PC-9 (cell line): ENCODE measurements around the gene PGAP6. TPM values are rescaled to one million over a fixed set of nuclear protein-coding genes. Genes with fewer than 3 reads are reported as not detected.

Experiments
- BruUV-seq: library from RNA; stranded (reverse); fragments of 400-500 nt; replicated peaks from 2 replicates; lab custom pipeline; 2021; lab: Mats Ljungman, UMichigan
- CTCF ChIA-PET: fragments of 300-600 bp; sonication (Branson Sonifier 250); formaldehyde crosslinking; loops from one replicate; lab custom pipeline; 2022; ENCODE audit warnings: antibody characterized with exemption; lab: Charles Lee
- POLR2A ChIA-PET: fragments of 300-600 bp; sonication (Branson Sonifier 250); formaldehyde crosslinking; loops from one replicate; lab custom pipeline; 2022; ENCODE audit warnings: antibody characterized with exemption; ENCODE audit not compliant: unreplicated experiment; lab: Charles Lee
- DNase-seq, 2 experiments: peaks; one replicate each; pipeline versions ENCODE4 v3.0.0 to v3.0.0-alpha.2; 2015 to 2022; ENCODE audit warnings: mixed read lengths in 1 of 2
- H2AFZ ChIP-seq: fragments of 200-600 bp; sonication (generic); 2 replicates; pipeline ENCODE4 v1.8.1; 2017; ENCODE audit warnings: antibody characterized with exemption
- H3F3A ChIP-seq: fragments of 200-600 bp; sonication (generic); 2 replicates; pipeline ENCODE4 v1.8.1; 2017; ENCODE audit warnings: antibody characterized with exemption, mild to moderate bottlenecking, low read depth; ENCODE audit not compliant: insufficient read depth
- H3K27ac ChIP-seq: fragments of 200-600 bp; sonication (generic); 2 replicates; pipeline ENCODE4 v1.6.1; 2016; ENCODE audit warnings: mixed run types
- H3K27me3 ChIP-seq: fragments of 200-600 bp; sonication (generic); 2 replicates; pipeline ENCODE4 v1.6.1; 2016; ENCODE audit warnings: low read depth, mixed run types; ENCODE audit not compliant: insufficient read depth
- H3K36me3 ChIP-seq: fragments of 200-600 bp; sonication (generic); 2 replicates; pipeline ENCODE4 v1.6.1; 2016; ENCODE audit warnings: low read depth, mixed run types
- H3K4me1 ChIP-seq: fragments of 200-600 bp; sonication (generic); replicated peaks from 2 replicates; pipeline ENCODE4 v1.6.1; 2016; ENCODE audit warnings: mixed run types; ENCODE audit not compliant: insufficient read depth
- H3K4me2 ChIP-seq: fragments of 200-600 bp; sonication (generic); 2 replicates; pipeline ENCODE4 v1.6.1; 2017; ENCODE audit warnings: mixed run types
- H3K4me3 ChIP-seq: fragments of 200-600 bp; sonication (generic); 2 replicates; pipeline ENCODE4 v1.6.1; 2016; ENCODE audit warnings: mixed run types
- H3K79me2 ChIP-seq: fragments of 200-600 bp; sonication (generic); 2 replicates; pipeline ENCODE4 v1.6.1; 2017; ENCODE audit warnings: low read depth, mixed run types
- H3K9me2 ChIP-seq: fragments of 200-600 bp; sonication (generic); 2 replicates; pipeline ENCODE4 v1.8.1; 2017; ENCODE audit warnings: mild to moderate bottlenecking; ENCODE audit not compliant: insufficient read depth
- H3K9me3 ChIP-seq: fragments of 200-600 bp; sonication (generic); 2 replicates; pipeline ENCODE4 v1.8.1; 2016; ENCODE audit warnings: low read depth; ENCODE audit not compliant: insufficient read depth
- H4K20me1 ChIP-seq: fragments of 200-600 bp; sonication (generic); 2 replicates; pipeline ENCODE4 v1.8.1; 2017; ENCODE audit not compliant: insufficient read depth
- CTCF ChIP-seq: fragments of 200-600 bp; sonication (generic); conservative IDR thresholded peaks from 2 replicates; pipeline ENCODE4 v1.6.1; 2017; ENCODE audit warnings: mixed run types, antibody characterized with exemption, mild to moderate bottlenecking, moderate library complexity
- EZH2 ChIP-seq: fragments of 200-600 bp; sonication (generic); IDR thresholded peaks from 2 replicates; pipeline ENCODE4 v1.8.0; 2017; ENCODE audit warnings: antibody characterized with exemption, low read depth
- intact Hi-C: fragments of 100-400 bp; cut with micrococcal nuclease; formaldehyde crosslinking; loops from one replicate; pipeline ENCODE4 v1.10.0; 2022; ENCODE audit not compliant: unreplicated experiment
- total RNA-seq: library from RNA; stranded (reverse); gene quantifications from 2 replicates; pipeline ENCODE4 v1.2.3, GENCODE V29; 2021

PGAP6 gene
- total RNA-seq, 1 experiment from 2014 or later: 45.6 TPM

DNA sequence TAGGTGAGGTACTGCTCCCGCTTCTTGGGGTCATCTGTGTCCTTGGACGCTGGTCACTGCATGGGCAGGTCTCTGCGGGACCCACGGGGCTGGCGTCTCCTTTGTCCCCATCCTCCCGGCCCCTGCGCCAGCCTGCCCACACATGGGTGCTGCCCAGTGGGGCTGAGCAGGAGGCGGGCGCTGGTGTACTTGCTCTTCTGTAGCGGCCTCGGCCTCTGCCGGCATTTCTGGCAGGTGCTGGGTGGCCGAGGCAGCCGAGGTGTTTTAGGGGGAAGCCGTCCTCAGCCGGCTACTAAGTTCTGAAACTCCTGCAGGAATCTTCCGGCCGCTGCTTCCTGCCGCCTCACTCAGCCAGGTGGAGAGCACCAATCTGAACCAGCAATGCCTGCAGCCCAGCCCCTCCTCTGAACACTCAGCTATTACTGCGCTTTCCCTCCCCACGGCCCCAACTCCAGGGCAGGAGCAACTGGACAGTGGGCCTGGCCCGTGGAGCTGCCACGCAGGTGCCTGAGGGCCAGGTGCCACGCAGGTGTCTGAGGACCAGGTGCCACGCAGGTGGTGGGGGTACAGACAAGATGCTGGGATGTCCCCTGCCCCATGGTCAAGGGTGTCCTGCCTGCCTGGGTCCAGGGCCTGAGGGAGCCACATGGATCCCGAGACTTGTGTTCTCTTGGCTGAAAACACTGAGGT lies 29.9 kb upstream of the PGAP6 start:
- Histone ChIP-seq H3K9me3 (no peaks in the 10 kb centered on the region), H3K9me2 (no peaks in the 10 kb centered on the region), H3K4me1 (no peaks in the 10 kb centered on the region), H4K20me1 (no peaks in the 10 kb centered on the region), H2AFZ (no peak overlapping the region), H3K4me3 (no peak overlapping the region), H3K27ac (no peak overlapping the region), H3K4me2 (no peak overlapping the region), H3K27me3 (no peaks in the 10 kb centered on the region), H3F3A (no peaks in the 10 kb centered on the region; the same call in 1 of the 2 replicates), H3K36me3 (no peaks in the 10 kb centered on the region; the same call in 1 of the 2 replicates), H3K79me2 (no peaks in the 10 kb centered on the region)
- TSS peak; percentile 27 for BruUV-seq
- intact Hi-C loops: no loop called here
- CTCF ChIA-PET: no interaction called here
- no peak for DNase-seq
- TF ChIP-seq CTCF (no peak), EZH2 (no peak)
- POLR2A ChIA-PET: no interaction called here

DNA sequence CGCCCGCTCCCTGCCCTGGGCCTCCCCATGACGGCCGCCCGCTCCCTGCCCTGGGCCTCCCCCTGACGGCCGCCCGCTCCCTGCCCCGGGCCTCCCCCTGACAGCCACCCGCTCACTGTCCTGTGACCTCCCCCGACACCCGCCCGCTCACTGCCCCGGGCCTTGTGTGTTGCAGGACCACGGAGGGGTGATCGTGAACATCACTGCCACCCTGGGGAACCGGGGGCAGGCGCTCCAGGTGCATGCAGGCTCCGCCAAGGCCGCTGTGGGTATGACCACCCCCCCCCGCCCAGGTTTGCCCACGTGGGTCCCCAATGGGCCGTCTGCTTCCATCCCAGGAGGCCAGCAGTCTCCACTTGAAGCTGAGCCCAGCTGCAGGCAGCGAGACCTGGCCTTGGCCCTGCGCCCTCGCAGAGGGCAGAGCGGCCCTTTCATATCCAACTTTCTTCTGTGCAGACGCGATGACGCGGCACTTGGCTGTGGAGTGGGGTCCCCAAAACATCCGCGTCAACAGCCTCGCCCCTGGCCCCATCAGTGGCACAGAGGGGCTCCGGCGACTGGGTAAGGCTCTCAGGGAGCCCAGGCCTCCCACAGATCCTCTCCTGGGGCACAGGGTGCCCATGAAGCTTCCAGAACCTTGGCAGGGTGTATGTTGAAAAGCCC lies 28.9 kb upstream of the PGAP6 start:
- no peak for TF ChIP-seq CTCF
- no peak for TF ChIP-seq EZH2
- H2AFZ ChIP-seq: no peak overlapping the region
- no TSS peak for BruUV-seq
- H3K79me2 ChIP-seq: no peaks in the 10 kb centered on the region
- H3K9me3 ChIP-seq: no peaks in the 10 kb centered on the region
- no peaks in the 10 kb centered on the region for H4K20me1 ChIP-seq
- H3K36me3 ChIP-seq: no peaks in the 10 kb centered on the region; the same call in 1 of the 2 replicates
- H3K4me1 ChIP-seq: no peaks in the 10 kb centered on the region
- H3K4me3 ChIP-seq: no peak overlapping the region
- no peaks in the 10 kb centered on the region for H3K27me3 ChIP-seq
- no peak overlapping the region for H3K27ac ChIP-seq
- intact Hi-C loops: no loop called here
- no peak overlapping the region for H3K4me2 ChIP-seq
- POLR2A ChIA-PET: no interaction called here
- no peaks in the 10 kb centered on the region for H3K9me2 ChIP-seq
- CTCF ChIA-PET: interaction anchor here (0.6 kb wide), 1 partner anchor 110 kb away, joined by 3 read pairs; no protein-coding TSS in a partner anchor
- DNase-seq: no peak
- no peaks in the 10 kb centered on the region for H3F3A ChIP-seq

GRCh38 chr16:407253-407652 lies 25.5 kb upstream of the PGAP6 start:
- Histone ChIP-seq H3K79me2 (peaks cover 7% of the 10 kb centered on the region; the same call in 1 of the 2 replicates), H3K27me3 (no peaks in the 10 kb centered on the region), H3K4me2 (no peak overlapping the region), H2AFZ (no peak overlapping the region), H3K9me3 (no peaks in the 10 kb centered on the region), H4K20me1 (no peaks in the 10 kb centered on the region), H3K9me2 (no peaks in the 10 kb centered on the region), H3K27ac (no peak overlapping the region), H3K4me3 (no peak overlapping the region), H3K36me3 (no peaks in the 10 kb centered on the region; the same call in 1 of the 2 replicates), H3K4me1 (peaks cover 4% of the 10 kb centered on the region; the same call in 1 of the 2 replicates), H3F3A (peaks cover 15% of the 10 kb centered on the region; the same call in 1 of the 2 replicates)
- POLR2A ChIA-PET: interaction anchor here (0.6 kb wide), 1 partner anchor 9 kb away, joined by 3 read pairs; no protein-coding TSS in a partner anchor
- no TSS peak for BruUV-seq
- no peak for DNase-seq
- CTCF ChIA-PET: no interaction called here
- intact Hi-C loops: no loop called here
- TF ChIP-seq CTCF (no peak), EZH2 (no peak)
